Measurements from ENCODE around the gene BPHL.

The BPHL gene

GRCh38 chr6:3157131-3157933, 38.8 kb downstream of the BPHL start, which contains the start of gene TUBB2A:
Gene TUBB2A, minus strand, starts transcription at chr6:3157544. Its CDS starts 81 bp downstream, at chr6:3157463.
- in situ Hi-C loops (cut with HindIII; ENCODE audit: low sequenced_read_pairs), result no loop called here
- TF ChIP-seq, protein P1, sequence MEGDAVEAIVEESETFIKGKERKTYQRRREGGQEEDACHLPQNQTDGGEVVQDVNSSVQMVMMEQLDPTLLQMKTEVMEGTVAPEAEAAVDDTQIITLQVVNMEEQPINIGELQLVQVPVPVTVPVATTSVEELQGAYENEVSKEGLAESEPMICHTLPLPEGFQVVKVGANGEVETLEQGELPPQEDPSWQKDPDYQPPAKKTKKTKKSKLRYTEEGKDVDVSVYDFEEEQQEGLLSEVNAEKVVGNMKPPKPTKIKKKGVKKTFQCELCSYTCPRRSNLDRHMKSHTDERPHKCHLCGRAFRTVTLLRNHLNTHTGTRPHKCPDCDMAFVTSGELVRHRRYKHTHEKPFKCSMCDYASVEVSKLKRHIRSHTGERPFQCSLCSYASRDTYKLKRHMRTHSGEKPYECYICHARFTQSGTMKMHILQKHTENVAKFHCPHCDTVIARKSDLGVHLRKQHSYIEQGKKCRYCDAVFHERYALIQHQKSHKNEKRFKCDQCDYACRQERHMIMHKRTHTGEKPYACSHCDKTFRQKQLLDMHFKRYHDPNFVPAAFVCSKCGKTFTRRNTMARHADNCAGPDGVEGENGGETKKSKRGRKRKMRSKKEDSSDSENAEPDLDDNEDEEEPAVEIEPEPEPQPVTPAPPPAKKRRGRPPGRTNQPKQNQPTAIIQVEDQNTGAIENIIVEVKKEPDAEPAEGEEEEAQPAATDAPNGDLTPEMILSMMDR (IDR thresholded peaks at IDR 0.05; ENCODE audit: low read depth, low read length, missing control alignments), result peak; percentile 19
- H3K4me3 ChIP-seq (ENCODE audit: low read depth, low read length), result peak within 1 kb of the TSS; percentile 87
- peak; percentile 40 for DNase-seq (ENCODE audit: low read depth)

DNA sequence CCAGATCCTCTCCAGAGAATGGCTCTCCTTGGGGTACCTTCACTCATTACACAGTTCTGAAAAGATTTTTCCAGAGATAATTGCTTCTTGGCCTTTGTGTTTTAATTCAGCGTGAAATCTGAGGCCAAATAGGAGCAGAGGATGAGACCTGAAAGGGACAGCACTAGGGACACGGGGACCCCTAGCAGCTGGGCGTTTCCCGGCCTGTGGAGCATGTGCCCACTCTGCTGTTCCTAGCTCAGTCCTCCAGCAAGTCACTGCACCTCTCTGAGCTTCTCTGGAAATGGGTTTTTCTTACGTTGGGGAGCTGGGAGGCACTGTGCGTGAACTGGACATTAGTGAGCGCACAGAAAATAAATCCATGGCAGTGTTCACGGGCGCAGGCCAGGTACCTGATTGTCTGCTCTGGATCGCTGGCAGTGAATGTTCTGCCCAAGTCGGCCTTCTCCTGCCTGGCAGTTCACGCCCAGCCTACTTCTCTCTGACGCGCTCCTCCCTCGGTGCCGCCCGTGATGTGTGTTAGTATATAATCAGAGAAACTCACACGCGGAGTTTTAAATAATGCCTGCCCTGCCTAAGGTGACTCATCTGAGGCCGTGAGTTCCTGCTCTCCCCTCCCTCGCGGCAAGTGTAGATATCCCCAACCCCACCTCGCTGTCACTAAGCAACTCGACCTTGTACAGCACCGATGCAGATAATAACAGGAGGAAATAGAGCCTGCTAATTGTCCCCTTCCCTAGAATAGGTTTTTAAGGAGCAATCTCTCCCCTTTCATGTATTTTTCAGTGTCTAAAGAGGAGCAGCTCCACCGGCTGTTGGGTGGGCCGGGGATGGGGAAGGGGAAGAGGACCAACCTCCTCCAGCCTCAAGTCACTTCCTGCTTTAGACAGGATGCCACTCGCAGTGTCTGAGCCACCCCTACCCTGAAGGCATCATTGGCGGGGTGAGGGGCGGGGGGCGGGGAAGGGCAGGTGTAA, 41.6 kb downstream of the BPHL start:
- TF ChIP-seq, protein P1 (IDR thresholded peaks at IDR 0.05; ENCODE audit: low read depth, low read length, missing control alignments), result no peak
- in situ Hi-C loops (cut with HindIII; ENCODE audit: low sequenced_read_pairs), result no loop called here
- DNase-seq (ENCODE audit: low read depth), result no peak
- no peak overlapping the region for H3K4me3 ChIP-seq (ENCODE audit: low read depth, low read length)

DNA sequence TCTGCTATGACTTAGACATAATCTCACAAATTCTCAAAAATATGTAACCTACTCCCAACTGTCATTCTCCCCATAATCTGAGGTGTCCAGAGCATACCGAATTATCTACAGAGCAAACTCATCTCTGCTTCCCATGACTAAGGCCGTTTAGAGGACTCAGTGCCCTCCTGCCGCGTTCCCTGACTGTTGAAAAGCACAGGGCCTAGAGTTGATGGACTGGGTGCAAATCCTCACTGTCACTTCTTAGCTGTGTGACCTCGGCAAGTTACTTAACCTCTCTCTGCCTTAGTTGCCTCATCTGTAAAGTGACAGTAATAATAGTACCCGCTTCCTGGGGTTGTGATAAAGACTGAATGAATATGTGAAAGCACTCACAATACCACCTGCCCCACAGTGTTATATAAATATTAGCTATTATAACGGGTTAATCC, 43.6 kb downstream of the BPHL start:
- TF ChIP-seq, protein P1 (IDR thresholded peaks at IDR 0.05; ENCODE audit: low read depth, low read length, missing control alignments), result no peak
- peak overlapping the region; percentile 69 for H3K4me3 ChIP-seq (ENCODE audit: low read depth, low read length)
- DNase-seq (ENCODE audit: low read depth), result no peak
- in situ Hi-C loops (cut with HindIII; ENCODE audit: low sequenced_read_pairs), result no loop called here

- H3K4me3 ChIP-seq (ENCODE audit: low read depth, low read length), result peak overlapping the region; percentile 69
- TF ChIP-seq, protein P1 (IDR thresholded peaks at IDR 0.05; ENCODE audit: low read depth, low read length, missing control alignments), result peak; percentile 9
- DNase-seq (ENCODE audit: low read depth), result peak; percentile 44
- in situ Hi-C loops (cut with HindIII; ENCODE audit: low sequenced_read_pairs), result no loop called here
Observed at GRCh38 chr6:3162565-3163247, 44.2 kb downstream of the BPHL start.

- no peak for DNase-seq (ENCODE audit: low read depth)
- TF ChIP-seq, protein P1 (IDR thresholded peaks at IDR 0.05; ENCODE audit: low read depth, low read length, missing control alignments), result peak; percentile 20
- in situ Hi-C loops (cut with HindIII; ENCODE audit: low sequenced_read_pairs), result no loop called here
- H3K4me3 ChIP-seq (ENCODE audit: low read depth, low read length), result peak overlapping the region; percentile 69
Observed at GRCh38 chr6:3163248-3163594, 44.7 kb downstream of the BPHL start.

DNA sequence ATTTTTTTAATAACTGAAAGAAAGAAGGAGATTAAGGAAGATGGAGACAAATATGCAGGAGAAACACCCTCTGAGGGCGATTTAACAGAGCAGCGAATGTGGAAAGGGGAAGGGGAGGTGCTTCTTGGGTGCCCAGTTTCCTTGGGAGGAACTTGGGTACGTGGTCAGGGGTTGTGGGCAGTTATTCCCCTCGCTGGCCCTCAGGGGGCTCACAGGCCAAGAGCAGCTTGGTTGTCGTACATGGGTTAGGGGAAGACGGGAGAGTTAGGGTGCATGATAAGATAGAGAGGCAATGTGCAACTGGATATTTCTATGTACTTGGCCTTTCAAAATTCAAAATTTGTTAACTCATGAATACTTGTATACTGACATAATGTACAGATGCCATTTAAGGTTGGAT, 45.9 kb downstream of the BPHL start:
- TF ChIP-seq, protein P1 (IDR thresholded peaks at IDR 0.05; ENCODE audit: low read depth, low read length, missing control alignments), result no peak
- DNase-seq (ENCODE audit: low read depth), result no peak
- no peak overlapping the region for H3K4me3 ChIP-seq (ENCODE audit: low read depth, low read length)
- in situ Hi-C loops (cut with HindIII; ENCODE audit: low sequenced_read_pairs), result no loop called here
